GM21737 (cell line): ENCODE measurements around the gene GALNS.

Experiments
- ATAC-seq: cut with Tn5 transposase; IDR thresholded peaks from one replicate; pipeline ENCODE4 v1.9.1; 2021; ENCODE audit warnings: mild to moderate bottlenecking, moderate library complexity; ENCODE audit not compliant: unreplicated experiment

Gene GALNS

DNA sequence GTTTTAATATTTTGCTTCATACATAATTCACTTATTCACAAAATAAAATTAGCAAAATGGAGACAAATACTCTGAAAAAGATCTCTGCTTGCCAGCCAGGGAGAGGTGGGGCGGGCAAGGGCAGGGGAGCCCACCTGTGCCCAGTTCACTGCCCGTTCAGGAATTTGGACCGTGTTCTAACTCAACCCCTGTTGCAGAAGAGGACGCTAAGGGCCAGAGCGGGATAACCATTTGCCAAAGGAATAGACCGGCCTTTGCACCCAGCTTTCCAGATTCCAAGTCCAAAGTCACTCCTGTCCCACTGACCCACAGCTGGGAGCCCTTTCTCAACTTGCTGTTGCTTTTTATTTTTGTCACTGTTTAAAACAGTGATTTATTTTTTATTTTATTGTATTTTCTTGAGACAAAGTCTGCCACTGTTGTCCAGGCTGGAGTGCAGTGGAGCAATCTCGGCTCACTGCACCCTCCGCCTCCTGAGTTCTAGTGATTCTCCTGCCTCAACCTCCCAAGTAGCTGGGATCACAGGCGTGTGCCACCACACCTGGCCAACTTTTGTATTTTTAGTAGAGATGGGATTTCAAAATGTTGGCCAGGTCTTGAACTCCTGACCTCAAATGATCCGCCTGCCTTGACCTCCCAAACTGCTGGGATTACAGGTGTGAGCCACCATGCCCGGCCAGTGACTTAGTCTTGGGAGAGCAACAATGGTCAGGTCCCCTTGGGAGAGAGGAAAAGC lies 69.0 kb downstream of the GALNS start:
- ATAC-seq: no peak

GRCh38 chr16:88785106-88785924 lies 71.4 kb downstream of the GALNS start, which contains the start of gene PIEZO1:
Gene PIEZO1 (minus strand): TSS chr16:88785220. CDS start chr16:88784964, 256 bp downstream.
- no peak for ATAC-seq

DNA sequence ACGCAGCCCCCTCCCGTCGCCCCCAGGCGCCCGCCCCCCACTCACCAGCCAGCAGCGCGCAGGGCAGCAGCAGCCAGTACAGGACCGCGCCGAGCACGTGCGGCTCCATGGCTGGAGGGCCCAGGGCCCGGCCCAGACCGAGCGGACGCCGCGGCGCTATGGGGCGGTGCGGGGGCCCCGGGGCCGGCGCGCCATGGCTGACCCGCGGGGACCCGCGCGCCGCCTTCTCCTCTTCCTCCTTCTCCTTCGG lies 72.0 kb downstream of the GALNS start:
- no peak for ATAC-seq

DNA sequence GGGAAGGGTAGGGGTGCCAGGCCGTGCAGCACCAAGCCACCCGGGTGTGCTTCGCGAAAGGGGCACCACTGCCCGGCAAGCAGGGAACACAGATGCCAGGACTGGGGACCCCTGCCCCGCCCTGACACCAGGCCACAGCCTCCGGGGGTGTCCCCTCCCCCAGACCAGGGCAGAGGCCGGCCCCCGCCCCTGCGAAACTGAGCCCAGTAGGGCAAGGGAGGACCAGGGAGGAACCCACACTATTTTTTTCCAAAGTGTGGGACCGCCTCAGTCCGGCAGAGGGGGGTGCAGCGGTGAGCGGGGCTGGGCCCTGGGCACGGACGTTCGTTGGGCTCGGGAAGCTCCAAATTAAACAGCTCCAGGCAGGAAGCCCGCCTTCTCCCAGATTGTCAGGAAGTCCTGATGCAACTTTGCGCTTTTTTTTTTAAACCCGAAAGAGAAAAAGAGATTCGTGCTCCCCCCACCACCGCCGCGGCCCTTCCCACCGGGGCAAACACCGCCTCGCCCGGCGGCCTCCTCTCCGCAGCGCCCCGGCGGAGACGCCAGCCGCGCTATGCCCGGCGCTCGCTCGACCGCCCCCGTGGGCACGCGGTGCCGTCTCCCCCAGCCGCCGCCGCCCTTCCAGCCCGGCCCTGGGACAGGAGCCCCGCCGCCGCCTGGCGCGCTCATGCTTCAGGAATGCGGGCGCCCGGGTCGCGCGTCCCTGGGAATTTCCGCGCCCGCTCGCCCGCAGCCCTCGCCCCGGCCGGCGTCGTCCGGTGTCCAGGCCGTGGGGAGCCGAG lies 72.5 kb downstream of the GALNS start:
- ATAC-seq: no peak

DNA sequence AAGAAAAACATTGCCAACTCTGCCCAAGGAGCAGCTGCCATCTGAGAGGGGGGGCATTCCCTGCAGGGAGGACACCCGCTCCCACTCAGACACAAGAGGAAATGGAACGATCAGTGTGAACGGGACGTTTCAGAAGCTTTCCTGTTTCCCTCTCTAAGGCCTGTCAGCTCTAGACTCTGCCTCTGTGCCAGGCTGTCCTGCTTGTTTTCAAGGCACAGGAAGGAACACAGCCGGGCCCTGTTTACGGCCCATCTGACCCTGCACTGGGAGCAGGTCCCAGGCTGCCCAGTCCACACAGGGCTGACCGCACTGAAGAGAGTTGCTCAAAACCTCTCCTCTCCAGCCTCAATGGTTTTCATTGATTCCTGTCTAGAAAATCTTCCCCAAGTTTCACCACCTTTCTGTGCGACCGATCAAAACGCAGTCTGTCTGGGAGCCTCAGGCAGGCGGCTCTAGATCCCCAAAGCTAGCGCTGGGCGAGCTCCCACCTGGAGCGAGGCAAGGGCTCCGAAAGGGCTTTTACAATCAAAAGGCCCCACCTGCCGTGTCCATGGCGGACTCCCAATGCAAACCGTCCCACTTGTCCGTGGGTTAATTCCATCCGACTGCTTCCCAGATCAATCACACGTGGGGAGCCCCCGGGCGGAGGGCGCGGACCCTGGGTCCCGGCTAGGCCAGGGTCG lies 73.2 kb downstream of the GALNS start:
- no peak for ATAC-seq

DNA sequence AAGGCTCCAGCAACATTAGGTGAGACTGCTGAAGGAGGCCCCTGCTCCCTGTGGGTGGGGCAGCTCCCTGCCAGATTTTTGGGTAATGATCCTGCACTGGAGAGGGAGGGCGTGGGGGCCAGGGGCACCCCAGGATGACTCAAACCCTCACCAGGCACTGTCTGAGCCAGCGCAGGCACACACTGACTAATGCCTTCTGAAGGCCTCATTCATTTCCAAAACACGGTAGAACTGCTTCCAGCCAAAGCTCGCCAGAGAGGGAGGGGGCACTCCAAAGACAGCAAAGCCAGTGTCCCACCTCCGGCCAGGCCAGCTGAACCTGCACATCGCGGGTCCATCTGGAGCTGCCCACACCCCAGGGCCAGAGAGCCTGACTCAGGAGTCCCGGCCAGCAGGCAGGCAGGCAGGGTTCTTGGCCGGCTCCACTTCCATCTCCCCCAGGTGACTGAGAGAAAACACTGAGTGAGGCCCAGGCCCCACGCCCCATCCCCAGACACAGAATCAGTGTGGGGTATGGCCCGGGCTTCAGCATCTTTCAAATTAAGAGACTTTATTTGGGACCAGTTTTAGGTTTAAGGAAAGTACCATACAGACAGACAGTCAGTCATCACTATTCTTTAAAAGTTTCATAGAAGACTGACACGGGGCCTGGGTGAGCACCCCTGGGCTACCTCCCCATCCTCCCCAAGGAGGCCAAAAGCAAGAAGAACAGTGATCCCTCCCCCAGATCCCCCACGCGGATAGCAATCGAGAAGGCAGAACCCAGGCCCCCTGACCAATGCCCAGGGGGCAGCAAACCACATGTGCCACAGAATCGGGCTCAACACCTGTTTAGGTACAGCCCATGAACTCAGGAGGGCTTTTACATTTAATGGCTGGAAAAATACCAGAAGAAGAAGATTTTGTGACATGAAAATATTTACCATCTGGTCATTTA lies 74.0 kb downstream of the GALNS start:
- ATAC-seq: no peak

GRCh38 chr16:88781140-88782077 lies 75.3 kb downstream of the GALNS start:
- ATAC-seq: no peak

DNA sequence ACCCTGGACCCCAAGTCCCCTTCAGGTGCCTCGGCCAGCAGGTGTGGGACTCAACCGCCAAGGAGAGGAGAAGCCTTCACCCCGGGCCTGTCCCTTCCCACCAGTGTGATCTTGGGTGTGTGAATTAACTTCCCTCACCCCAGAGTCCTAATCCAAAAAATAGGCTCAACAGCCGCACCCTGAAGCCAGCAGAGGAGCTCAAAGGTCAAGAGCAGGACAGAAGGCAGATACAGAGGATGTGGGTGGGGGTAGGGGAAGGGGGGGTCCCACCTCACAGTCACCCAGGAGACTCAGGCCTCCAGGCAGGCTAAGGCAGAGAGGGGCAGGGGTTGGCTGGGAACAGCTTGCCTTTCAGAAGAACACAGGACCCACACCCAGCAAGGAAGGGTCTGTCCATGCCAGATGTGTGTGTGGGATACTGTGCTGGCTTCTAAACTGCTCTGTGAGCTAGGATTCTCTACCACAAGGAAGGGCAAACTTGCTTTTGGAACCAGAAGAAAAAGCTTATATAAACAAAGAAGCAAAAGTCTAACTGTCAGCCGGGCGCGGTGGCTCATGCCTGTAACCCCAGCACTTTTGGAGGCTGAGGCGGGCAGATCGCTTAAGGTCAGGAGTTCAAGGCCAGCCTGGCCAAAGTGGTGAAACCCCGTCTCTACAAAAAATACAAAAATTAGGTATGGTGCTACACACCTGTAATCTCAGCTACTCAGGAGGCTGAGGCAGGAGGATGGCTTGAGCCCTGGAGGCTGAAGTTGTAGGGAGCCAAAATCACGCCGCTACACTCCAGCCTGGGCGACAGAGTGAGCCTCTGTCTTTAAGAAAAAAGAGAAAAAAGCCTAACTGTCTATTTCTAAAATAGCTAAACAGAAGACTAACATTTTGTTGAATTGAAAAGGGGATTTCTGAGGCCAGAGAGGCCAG lies 76.3 kb downstream of the GALNS start:
- no peak for ATAC-seq

GRCh38 chr16:88779406-88780141 lies 77.2 kb downstream of the GALNS start:
- no peak for ATAC-seq

- ATAC-seq: no peak
These were observed 78.1 kb downstream of the GALNS start for GRCh38 chr16:88778541-88779065.

DNA sequence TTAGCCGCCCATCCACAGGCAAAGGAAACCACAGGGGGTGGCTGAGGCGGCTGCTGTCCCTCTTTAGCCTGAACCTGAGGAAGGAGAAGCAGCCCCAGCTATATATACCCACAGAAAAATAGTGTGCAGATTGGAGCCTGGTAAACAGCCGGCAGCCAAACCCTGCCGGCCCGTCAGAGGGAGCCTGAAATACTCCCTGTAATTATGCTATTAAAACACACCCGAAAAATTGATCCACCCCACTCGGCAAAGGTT lies 78.5 kb downstream of the GALNS start:
- no peak for ATAC-seq

- no peak for ATAC-seq
These were observed 79.1 kb downstream of the GALNS start for GRCh38 chr16:88777471-88778270.

DNA sequence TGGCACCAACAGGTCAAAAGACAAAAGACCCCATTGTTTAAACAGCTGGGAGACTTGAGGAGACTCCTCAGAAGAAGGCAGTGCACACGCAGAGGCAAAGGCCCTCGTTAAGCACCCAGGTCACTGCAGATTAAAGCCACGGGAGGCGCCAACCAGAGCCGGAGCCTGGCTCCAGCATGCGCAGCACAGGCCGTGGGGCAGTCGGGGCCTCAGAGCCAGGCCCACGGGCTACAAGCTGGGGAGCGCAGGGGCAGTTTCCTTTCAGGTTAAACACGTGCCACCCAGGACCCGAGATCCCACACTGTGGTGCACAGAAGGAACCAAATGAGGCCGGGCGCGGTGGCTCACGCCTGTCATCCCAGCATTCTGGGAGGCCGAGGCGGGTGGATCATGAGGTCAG lies 80.9 kb downstream of the GALNS start:
- no peak for ATAC-seq

GRCh38 chr16:88774544-88775393 lies 82.0 kb downstream of the GALNS start:
- no peak for ATAC-seq

- no peak for ATAC-seq
These were observed 82.9 kb downstream of the GALNS start for GRCh38 chr16:88773812-88774291.
